HG03521 (cell line): Measurements from ENCODE around the gene MATN4.

Source experiments
- ATAC-seq: cut with Tn5 transposase; IDR thresholded peaks from one replicate; pipeline ENCODE4 v1.9.1; 2021; ENCODE audit warnings: mild to moderate bottlenecking, moderate library complexity; ENCODE audit not compliant: unreplicated experiment

Gene MATN4

DNA sequence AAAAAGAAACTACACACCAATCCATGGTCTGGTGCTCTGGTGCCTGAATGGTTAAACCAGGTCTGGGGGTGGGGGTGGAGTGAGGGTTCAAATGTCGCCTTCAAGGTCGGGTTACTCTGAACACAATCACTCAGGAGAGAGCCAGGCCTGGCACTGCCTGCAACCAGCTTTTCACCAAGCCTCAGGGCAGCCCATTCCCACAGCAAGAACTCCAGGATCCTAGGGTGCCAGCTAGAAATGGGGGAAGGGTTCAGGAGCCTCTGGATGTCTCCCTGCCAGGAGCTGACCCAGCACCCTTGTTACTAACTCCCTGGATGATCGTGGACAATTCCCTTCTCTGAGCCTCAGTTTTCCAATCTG lies 33.5 kb upstream of the MATN4 start:
- no peak for ATAC-seq

DNA sequence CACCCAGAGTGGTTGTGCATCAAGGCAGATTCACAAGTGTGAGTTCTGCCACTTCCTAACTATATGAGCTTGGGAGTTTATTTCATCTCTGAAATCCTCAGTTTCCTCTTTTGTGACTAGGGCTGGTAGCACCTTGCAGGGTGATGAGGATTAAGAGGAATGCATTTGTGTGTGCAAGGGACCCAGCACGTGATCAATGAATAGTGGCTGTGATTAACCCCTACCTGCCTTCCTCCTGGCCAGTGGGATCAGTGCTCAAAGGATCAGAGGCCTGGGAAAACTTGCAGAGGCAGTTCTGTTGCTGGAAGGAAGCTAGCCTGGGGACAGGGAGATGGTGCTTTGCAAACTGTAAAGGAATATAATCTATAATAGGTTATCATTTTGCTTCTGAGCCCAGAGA lies 32.9 kb upstream of the MATN4 start:
- no peak for ATAC-seq

DNA sequence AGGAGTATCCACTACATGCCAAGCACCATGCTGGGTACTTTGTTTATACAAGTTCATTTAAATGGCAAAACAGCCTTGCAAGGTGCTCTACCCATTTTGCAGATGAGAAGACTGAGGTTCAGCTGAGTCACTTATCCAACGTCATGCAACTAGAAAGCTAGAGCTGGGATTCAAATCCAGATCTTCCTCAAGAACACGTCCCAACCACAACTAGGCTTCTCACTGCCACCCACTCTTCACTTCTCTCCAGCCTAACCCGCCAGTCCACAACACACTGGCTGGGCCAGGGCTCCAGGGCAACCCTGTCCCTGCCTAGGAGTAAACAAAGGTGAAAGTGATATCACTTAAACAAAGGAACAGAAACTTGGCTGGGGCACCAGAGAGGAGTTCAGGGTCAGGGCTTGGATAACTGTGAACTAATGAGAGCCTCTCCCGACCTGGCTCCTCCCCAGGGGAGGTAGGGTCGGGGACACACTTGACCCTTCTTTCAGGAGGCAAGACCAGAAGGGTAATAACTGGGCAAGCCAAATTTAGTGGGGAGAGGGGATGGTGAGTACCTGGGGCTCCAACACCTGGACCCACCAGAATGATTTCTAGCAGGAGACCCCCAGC lies 32.2 kb upstream of the MATN4 start:
- ATAC-seq = no peak

DNA sequence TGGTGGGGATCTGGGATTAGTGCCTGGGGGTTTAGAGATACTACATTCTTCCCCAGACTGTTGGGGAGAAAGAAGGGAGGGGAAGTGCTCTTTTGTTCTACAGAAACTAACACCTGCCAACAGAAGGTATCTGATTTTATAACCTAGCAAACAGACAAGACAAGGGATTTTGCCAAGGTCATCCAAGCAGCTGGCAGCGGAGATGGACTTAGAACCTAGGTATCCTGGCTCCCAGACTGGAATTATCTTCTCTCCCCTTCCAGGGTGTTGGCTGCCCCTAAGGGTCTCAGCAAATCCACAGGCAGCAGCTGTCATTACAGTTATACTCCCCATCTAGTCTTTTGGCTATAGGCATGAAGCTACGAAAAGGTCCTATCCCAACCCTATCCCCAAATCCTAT lies 31.7 kb upstream of the MATN4 start:
- ATAC-seq = no peak

DNA sequence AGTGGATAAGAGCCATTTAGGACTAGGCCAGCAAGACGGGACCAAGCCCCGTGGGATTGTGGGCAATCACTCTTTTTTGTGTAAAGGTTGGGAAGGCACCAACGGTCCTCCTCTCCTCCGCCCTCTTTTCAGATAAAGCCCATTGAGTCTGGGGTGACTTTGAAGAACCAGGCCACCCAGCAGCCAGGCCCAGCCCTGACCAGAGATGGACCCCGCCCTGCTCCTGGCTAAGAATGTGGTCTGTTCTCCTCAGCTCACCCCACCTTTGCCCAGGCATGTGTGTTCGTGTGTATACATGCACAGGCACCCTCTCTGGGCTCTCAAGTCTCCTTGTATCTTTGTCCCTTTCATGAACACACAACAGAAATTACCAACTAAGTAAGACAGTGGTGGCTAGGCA lies 31.0 kb upstream of the MATN4 start:
- ATAC-seq = no peak

DNA sequence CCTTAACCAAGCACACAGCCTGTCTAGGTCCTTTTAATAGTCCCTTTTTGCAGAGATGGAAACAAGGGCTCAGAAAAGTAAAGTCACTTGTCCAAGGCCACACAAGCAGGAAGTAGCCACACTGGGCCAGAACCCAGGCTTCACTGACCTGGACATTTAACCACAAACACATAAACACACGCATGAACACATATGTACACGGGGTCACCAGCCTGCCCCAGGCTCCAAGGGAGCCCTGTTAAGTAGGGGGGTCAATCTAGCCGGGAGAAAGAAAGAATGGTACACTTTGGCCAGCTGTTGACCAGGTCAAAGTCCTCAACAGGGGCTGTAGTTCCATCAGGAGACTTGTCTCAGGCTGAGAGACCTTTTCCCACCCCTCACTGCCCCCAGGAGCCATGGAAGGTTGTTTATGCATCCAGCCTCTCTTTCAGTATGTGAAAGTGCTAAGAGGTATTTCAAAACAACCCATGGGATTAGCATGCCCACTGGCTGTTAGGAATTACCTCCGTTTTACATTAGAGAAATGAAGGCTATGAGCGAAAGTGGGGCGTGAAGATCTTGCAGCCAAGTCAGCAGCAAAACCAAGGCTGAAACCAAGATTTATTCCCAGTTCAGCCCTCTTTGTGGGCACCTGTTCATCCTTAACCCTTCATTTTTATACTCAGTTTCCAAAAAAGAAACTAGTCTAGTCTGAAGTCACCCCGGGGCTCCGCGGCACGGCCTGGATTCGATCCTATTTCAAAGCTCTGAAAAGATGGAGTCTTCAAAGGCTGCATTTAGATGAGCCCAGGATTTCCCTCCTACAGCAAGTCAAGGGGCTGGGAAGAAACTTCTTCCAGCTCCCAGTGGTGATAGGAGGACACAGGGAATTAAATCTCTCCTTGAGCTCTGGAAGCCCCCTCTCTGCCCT lies 30.3 kb upstream of the MATN4 start:
- ATAC-seq = no peak

DNA sequence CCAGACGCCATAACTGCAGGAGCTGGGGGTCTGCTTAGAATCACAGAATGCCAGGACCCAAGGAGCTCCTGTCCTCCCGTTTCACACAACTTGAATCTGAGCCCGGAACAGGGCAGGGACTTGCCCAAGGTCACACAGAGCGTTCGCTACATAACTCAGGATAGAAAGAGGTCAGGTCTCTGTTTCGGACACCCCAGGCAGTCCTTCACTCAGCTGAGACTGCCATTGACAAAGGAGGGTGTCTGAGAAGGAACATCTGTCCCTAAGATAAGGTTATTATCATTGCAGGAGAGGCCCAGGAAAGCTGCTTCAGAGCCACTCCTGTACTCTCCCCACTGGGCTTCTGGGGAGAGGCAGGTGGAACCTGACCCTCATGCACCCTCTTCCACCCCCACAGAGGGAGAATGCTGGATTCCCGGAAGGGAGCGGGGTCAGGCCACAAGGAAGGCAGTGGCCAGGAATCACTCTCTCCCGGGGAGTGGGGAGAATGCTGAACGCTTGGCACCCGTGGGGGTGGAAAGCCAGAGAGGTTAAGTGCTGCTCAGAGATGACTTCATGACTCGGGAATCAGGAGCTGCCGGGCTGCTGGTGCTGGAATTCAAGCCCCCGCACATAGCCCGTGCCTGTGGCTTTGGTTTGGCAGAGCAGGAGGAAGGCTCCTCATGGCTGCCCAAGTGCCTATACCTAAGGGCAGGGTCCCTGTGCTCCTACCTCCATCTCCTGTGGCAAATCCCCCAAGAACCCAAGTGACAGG lies 29.4 kb upstream of the MATN4 start:
- no peak for ATAC-seq

DNA sequence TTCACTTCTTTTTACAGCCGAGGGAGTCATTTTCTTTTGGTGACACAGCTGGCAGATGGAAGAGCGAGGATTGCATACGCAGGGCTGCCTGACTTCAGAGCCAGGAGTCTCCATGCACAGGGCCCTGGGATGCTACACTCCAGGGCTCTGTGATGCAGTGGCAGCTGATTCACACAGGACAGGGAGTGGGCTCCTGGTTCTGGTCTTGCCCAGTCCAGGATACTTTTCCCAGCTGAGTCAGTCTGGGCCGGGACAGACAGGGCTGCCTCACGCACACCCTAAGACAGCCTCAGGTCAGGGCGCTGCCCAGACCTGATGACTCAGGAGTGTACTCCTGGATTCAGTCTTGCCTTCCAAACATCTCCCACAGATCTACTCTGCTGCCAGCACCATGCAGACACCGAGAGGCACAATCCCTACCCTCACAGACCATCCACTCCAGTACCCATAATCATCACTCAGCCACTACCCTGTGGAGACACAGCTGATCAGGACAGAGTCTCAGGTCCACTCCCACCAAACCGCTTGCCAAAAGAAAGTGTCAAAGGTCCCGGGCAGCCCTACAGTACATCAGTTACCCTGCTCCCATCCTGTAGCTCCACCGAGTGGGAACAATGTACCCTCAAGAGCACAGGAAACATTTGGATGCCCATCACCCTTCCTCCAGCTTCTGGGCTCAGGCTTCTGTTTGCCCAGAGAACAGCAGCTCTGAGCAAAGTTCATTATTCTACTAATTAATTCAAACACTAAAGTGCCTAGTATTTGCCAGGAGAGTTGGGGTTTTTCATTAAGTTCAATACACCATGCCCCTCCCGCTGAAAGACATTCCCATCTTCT lies 28.6 kb upstream of the MATN4 start:
- ATAC-seq = no peak

DNA sequence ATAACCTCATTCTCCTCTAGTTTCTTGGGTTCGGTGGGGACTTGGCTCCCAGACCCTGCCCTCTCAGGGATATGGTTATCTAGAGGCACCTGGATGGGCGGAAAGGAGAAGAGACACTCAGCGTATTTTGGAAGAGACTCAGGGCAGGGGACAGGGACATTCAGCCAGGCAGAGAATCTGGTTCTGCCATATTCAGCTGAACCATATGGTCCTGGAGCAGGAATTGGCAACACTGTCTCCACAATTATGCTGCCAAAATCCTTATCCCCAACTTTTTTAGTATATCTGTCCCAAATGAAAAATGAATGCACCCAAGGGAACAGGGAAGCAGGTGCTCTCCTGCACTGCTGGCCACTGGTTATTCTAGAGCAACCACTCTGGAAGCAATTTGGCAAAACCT lies 22.4 kb upstream of the MATN4 start:
- ATAC-seq = no peak

DNA sequence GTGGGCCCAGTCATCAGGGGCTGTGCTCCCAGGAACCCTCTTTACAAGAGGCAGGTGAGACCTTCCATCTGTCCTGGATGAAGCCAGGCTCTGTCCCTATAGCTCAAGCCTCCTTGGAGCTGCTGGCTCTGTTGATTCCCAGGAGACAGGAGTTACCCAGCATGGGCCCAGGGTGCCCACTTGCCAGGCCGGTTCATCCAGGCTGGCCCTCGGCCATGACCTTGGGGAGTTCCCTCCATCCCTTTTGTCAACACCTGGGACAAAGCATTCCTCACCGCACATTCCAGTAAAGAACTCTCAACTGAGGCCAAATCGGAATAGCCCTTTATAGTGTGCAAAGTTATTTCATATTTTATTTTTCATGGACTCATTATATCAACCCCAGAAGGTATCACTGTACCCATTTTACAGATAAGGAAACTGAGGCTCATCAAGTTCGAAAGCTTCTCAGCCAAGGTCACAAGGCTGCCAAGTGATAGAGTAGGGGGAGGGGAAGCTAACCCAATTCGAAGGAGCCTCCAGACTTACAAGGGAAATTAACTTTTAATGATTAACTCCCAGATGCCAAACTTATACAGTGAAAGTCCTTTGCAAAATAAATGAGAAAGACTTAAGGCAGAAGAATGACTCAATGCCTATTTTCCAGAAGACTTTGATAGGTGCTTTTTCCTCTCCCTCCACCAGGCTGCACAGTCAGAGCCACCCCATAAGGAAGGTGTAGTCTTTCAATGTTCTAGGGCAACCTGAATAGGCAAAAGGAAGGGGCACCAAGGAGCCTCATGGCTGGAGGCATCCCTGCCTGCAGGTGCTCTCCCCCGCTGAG lies 21.6 kb upstream of the MATN4 start:
- ATAC-seq = no peak

DNA sequence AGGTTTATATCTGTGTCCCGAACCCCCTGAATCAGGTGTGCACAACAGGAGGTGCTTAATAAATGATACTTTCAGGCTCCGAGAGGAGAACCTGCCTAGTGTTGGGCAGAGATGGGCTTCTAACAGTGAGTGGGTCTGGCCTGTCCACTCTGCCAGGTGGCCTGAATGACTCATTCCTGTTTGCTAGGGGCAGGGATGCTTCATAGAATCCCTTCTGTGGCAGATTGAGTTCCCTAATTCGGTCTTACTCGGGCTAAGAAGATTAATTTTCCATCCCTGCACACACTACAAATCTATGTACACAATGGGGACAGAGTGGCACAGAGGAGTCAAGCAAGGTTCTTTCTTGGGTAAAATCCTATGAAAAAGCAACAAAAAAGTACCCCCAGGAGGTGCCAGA lies 20.4 kb upstream of the MATN4 start:
- no peak for ATAC-seq

DNA sequence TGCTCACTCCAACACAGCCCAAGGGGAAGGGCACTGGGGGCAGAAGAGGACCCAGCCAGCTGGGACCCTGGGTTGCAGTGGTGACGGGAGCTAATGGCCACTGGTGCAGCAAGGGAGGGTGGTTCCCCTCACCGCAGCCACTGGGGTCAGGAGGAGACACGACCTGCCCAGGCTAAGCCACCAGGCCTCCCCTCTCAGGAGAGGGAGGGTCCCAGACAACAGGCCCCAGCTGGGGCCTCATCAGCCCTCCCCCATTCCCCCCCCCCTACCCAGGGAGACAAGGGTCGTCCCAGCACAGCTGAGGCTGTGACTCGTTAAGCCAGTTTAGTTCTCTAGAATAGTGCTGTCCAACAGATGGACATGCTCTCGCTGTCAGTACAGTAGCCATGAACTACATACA lies 17.3 kb upstream of the MATN4 start:
- ATAC-seq = no peak

DNA sequence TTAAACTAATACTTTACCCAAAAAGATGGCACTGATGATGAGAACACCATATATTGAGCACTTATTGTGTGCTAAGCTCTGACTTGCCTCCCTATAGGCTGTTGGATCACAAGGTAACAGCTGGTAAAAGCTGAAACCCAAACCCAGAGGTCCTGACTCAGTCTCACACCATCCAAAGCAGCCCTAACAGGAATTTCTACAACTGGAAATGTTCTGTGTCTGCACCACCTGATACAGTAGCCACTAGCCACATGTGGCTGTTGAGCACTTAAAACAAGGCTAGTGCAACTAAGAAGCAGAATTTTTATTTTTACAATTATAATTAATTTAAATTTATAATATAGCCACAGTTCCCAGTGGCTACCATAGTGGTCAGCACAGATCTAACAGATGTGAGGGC lies 15.6 kb upstream of the MATN4 start:
- no peak for ATAC-seq

DNA sequence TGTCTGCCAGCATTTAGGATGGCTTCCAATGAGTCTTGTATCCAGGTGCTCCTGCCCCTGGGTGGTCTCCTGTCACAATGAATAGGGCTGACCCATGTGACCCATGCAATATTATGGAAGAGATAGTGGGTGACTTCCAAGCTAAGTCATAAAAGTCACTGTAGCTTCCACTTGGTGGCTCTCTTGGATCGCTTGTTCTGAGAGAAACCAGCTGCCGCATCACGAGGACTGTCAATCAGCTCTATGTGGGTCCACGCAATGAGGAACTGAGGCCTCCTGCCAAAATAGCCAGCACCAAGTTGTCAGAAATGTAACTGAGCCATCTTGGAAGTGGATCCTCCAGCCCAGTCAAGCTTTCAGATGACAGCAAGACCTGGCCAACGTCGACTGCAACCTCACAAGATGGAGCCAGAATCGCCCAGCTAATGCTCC lies 14.9 kb upstream of the MATN4 start:
- ATAC-seq = no peak

DNA sequence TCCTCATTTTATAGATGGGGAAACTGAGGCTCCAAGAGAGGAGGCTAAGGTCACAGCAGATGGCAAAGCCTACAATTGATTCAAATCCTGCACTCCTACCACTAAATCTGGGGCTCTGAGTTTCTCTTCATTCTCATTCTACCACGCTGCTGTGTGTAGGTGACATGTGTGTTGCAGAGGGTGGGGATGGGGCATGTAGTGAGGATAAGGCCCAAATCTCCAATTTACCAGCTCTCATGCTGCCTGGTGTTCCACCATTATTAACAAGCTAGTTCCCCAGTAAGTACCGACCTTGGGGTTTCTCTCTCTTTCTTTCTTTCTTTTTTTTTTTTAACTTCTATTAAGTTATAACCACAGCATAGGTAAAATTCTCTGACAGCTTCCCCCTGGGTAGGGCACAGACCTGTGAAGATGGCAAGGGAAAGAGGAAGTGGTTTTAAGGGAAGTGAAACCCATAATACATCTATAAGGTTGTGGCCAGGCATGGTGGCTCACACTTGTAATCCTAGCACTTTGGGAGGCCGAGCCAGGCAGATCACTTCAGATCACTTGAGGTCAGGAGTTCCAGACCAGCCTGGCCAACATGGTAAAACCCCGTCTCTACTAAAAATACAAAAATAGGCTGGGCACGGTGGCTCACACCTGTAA lies 13.0 kb upstream of the MATN4 start:
- no peak for ATAC-seq

DNA sequence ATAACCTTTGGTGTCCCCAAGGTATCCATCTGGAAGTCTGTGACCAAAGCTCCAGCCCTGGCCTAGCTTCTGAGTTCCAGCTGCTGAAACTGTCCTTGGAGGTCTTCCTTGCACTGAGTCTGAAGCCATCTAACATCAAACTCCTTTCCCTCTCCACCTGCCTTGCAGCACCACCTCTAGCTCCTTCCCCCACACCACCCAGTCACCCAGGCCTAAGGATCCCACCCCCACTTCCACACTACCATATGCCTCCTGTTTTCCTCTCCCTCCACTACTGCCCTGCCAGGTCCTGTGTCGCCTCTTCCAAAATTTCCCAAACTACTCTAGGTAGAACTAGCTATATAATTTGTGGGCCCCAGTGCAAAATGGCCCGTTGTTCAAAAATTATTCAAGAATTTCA lies 10.8 kb upstream of the MATN4 start:
- ATAC-seq = no peak

DNA sequence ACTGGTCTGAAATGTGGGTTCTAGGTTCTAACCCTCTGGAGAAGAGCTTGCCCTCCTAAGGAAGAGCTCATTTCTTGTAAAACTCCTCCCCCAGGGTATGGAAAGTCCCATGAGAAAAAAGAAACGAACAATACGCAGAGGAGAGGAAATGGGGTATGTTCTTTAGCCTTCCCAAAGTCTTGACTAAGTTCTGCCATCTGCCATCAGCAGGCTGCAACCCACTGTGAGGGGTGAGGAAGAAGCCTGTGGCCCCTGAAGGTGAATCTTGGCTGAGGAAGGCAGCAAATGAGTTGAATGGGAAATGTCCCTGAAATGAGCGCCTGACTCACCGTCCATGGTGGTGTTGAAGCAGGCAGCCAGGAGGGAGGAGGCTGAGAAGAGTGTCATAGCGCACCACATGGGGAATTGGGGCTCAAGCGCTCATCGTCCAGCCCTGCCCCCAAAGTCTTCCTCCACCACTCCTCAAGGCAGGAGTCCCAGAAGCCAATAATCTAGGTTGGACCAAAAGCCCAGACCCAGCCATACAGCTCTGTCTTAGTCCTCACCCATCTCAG lies 10.4 kb upstream of the MATN4 start:
- no peak for ATAC-seq

DNA sequence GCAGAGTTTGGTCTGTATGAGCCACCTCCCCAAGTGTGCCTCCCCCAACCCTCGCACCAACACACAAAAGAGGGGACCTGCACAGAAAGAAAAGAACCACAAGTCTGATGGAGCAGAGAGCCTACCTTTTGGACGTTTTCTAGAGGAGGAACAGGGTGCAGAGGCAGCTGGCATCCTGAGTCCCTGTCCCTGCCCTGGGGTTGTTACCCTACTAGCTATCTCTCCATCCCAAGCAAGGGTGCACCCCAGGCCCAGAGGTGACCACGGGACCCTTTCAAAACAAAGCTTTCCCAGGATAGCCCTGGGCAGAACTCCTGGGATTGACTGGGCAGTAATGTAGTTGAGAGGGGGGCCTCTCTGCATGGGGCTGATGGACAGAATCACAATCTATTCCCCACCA lies 9.7 kb upstream of the MATN4 start:
- no peak for ATAC-seq
